Lower lobe of right lung (tissue), 2 donors: ENCODE results near the gene ZFAND2B. TPM values are rescaled to one million over a fixed set of nuclear protein-coding genes. Genes with fewer than 3 reads are reported as not detected.

Experiments
- ATAC-seq, 2 donors: fragments of 200-7000 bp; cut with Tn5 transposase; one replicate each; pipeline ENCODE4 v1.9.1; 2020 to 2022; ENCODE audit warnings: mild to moderate bottlenecking in 2 of 2, moderate library complexity in 2 of 2
- DNase-seq: peaks from one replicate; pipeline ENCODE4 v3.0.0-alpha.2; 2020
- H3K27ac ChIP-seq: fragments of 200-600 bp; one replicate; pipeline ENCODE4 v1.8.0; 2022
- H3K27me3 ChIP-seq: fragments of 200-600 bp; one replicate; pipeline ENCODE4 v1.8.0; 2022; ENCODE audit warnings: low read depth
- H3K36me3 ChIP-seq: fragments of 200-600 bp; one replicate; pipeline ENCODE4 v1.8.0; 2022; ENCODE audit warnings: mild to moderate bottlenecking
- H3K4me1 ChIP-seq: fragments of 200-600 bp; one replicate; pipeline ENCODE4 v1.8.0; 2022
- H3K4me3 ChIP-seq: fragments of 200-600 bp; one replicate; pipeline ENCODE4 v1.8.0; 2022; ENCODE audit warnings: mild to moderate bottlenecking
- H3K9me3 ChIP-seq: fragments of 200-600 bp; one replicate; pipeline ENCODE4 v1.8.0; 2022
- intact Hi-C: fragments of 100-400 bp; cut with DNase I; formaldehyde crosslinking; loops from one replicate; pipeline ENCODE4 v1.11.0; 2022
- total RNA-seq: library from RNA; stranded (reverse); fragmentation: NEBNext Ultra II Directional; extraction: Animal tissue kit (Norgen Biotek cat#: 25700); gene quantifications from one replicate; pipeline ENCODE4 v1.2.1, GENCODE V29; 2021
- TF ChIP-seq, protein P1 (sequence below): fragments of 200-600 bp; IDR thresholded peaks from one replicate; pipeline ENCODE4 v1.8.0; 2022; ENCODE audit warnings: antibody characterized with exemption, mild to moderate bottlenecking
- donor health status: DM: no; HTN: yes; CAD: no; lungs with severe emphysema.

ZFAND2B gene
- total RNA-seq, 1 donor from 2014 or later = 32.6 TPM

DNA sequence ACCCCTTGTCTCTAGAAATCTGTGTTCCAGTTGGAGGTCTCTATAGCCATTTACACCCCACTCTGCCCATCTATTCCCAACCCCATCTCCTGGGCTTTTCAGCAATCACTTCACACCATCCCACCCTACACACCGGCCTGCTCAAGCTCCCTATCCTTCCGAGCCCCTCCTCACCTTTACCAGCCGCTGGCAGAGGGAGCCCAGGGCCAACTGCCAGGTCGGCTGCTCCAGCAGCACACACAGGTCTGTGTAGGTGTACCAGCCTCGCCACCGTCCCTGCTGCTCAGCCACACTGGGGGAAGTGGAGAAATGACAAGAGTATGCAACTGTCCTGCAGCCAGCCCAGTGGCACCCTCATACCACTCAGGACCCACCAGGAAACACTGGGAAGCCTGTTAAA is 33.4 kb upstream of the ZFAND2B start:
- TF ChIP-seq, protein P1, sequence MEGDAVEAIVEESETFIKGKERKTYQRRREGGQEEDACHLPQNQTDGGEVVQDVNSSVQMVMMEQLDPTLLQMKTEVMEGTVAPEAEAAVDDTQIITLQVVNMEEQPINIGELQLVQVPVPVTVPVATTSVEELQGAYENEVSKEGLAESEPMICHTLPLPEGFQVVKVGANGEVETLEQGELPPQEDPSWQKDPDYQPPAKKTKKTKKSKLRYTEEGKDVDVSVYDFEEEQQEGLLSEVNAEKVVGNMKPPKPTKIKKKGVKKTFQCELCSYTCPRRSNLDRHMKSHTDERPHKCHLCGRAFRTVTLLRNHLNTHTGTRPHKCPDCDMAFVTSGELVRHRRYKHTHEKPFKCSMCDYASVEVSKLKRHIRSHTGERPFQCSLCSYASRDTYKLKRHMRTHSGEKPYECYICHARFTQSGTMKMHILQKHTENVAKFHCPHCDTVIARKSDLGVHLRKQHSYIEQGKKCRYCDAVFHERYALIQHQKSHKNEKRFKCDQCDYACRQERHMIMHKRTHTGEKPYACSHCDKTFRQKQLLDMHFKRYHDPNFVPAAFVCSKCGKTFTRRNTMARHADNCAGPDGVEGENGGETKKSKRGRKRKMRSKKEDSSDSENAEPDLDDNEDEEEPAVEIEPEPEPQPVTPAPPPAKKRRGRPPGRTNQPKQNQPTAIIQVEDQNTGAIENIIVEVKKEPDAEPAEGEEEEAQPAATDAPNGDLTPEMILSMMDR = no peak
- ATAC-seq (no peak), DNase-seq (no peak)
- no peak overlapping the region for H3K27ac ChIP-seq
- H3K4me1 ChIP-seq = peaks cover 35% of the 10 kb centered on the region
- no peak overlapping the region for H3K4me3 ChIP-seq
- H3K36me3 ChIP-seq = peaks cover 42% of the 10 kb centered on the region
- intact Hi-C loops = no loop called here
- H3K27me3 ChIP-seq = no peaks in the 10 kb centered on the region
- H3K9me3 ChIP-seq = no peaks in the 10 kb centered on the region

DNA sequence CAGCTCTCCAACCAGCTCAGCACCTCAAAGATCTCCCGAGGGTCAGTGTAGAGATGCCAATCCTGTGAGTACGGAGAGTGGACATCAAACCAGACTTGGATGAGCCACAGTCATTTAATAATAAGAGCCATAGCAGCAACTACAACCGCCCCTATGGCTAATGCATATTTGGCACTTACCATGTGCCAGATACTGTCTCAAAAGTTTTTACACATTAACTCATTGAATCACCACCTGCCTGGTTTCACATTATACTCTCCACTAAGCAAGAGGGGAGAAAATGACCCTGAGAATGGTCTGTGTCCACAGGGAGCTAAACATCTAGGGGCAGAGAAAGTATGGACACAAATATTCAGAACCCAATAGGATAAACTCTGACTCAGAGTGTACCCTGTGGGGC is 32.4 kb upstream of the ZFAND2B start:
- Histone ChIP-seq H3K4me3 (no peak overlapping the region), H3K36me3 (peaks cover 42% of the 10 kb centered on the region), H3K27me3 (no peaks in the 10 kb centered on the region), H3K4me1 (peaks cover 42% of the 10 kb centered on the region), H3K27ac (no peak overlapping the region), H3K9me3 (no peaks in the 10 kb centered on the region)
- intact Hi-C loops = no loop called here
- TF ChIP-seq, protein P1 = no peak
- DNase-seq (no peak), ATAC-seq (no peak)

DNA sequence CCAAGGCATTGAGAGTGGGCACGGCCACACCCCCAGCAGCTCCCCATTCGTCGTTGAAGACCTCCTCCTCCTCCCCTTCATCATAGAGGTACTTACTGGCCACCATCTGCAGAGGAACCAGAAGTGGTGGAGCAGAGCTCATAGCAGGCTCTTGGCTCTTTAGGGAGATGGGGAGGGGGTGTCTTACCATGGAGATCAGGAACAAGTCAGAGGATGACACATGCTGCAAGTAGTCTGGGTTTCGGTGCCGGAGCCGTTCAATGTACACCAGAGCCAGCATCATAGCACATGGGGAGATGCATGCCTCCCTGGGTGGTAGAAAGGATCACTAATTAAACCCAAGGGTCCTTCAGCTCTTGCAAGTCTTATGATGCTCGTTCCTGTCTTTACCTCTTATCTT is 31.8 kb upstream of the ZFAND2B start:
- Histone ChIP-seq H3K9me3 (no peaks in the 10 kb centered on the region), H3K4me3 (no peak overlapping the region), H3K4me1 (peaks cover 48% of the 10 kb centered on the region), H3K27ac (no peak overlapping the region), H3K27me3 (no peaks in the 10 kb centered on the region), H3K36me3 (peaks cover 45% of the 10 kb centered on the region)
- intact Hi-C loops = no loop called here
- ATAC-seq (no peak), DNase-seq (no peak)
- TF ChIP-seq, protein P1 = no peak

DNA sequence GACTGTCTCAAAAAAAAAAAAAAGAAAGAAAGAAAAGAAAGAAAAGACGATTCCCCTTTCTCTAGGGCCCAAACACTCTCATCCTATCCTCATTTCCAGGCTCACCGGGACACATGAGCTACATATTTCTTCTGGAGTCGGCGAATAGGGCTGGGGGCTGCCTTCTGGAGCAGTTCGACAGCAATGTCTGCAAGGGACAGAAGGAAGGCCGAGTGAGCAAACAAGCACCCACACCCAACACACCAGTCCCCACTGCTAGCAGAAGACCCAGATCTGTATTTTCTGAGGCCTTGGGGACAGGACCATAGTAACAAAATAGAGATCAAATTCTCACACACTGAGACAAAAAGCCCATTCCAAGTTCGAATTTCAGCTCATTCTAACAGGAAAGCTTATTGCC is 31.1 kb upstream of the ZFAND2B start:
- DNase-seq (no peak), ATAC-seq (no peak)
- peaks cover 52% of the 10 kb centered on the region for H3K36me3 ChIP-seq
- H3K9me3 ChIP-seq = no peaks in the 10 kb centered on the region
- TF ChIP-seq, protein P1 = no peak
- intact Hi-C loops = no loop called here
- peaks cover 48% of the 10 kb centered on the region for H3K4me1 ChIP-seq
- H3K27me3 ChIP-seq = no peaks in the 10 kb centered on the region
- H3K4me3 ChIP-seq = peak overlapping the region; percentile 99
- peak overlapping the region; percentile 99 for H3K27ac ChIP-seq

DNA sequence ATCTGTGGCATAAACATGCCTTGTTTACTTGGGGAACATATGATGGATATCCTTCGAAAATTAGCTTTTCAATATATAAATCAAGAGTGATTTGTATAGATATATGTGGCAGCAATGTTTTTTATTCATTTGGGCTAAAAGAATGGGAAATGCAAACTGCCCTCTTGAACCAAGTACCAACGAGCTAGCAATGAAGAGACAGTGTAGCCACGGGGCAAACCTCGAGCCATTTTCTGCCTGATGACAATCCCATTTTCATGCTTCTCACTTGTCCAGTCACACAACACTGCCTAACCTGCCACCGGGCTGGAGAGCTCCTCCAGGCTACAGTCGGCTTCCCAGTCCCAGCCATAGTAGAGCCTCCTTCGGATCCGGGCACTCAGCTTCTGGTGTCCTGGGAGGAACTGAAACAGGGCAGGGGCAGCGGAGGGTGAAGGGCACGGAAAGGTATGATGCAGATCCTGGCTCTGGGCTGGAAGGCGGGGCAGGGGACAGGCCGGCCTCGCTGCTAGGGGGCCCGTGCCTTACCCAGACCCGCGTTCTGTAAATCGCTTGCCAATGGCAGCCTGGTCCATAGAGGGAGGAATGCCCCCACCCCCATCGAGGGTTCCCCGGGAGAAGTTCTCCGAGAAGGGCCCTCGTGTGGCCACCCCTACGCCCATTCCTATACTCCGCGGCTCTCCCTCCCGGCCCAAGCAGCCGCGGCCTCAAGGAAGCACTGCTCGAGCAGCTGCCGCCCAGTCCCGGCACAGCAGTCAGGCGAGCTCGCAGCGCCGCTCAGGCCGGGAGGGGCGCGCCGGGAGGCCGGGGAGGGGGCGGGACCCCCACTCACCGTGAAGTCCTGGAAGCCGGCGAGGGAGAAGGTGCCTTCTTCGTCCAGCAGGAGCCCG is 30.4 kb upstream of the ZFAND2B start:
- peak; percentile 46 to 47 for ATAC-seq
- H3K36me3 ChIP-seq = peaks cover 59% of the 10 kb centered on the region
- no peaks in the 10 kb centered on the region for H3K9me3 ChIP-seq

More for the DNA sequence above, 30.4 kb upstream of the ZFAND2B start:
- Histone ChIP-seq H3K27me3 (no peaks in the 10 kb centered on the region), H3K4me3 (peak overlapping the region; percentile 99), H3K27ac (peak overlapping the region; percentile 99), H3K4me1 (peaks cover 43% of the 10 kb centered on the region)
- peak; percentile 72 for DNase-seq
- intact Hi-C loops = no loop called here
- TF ChIP-seq, protein P1 = peak; percentile 22
